Hypothalamus (tissue), 51 donors: Measurements from ENCODE around the gene ZNF146.
"Not testable (repeated sequence)": the region's sequence is repeated elsewhere in the genome, so short reads cannot be mapped to it uniquely, and the experiment has no call there.

Experiments
- DNase-seq, 51 donors: peaks; one replicate each; lab custom pipeline; 2025; lab: John Stamatoyannopoulos, UW

The ZNF146 gene

DNA sequence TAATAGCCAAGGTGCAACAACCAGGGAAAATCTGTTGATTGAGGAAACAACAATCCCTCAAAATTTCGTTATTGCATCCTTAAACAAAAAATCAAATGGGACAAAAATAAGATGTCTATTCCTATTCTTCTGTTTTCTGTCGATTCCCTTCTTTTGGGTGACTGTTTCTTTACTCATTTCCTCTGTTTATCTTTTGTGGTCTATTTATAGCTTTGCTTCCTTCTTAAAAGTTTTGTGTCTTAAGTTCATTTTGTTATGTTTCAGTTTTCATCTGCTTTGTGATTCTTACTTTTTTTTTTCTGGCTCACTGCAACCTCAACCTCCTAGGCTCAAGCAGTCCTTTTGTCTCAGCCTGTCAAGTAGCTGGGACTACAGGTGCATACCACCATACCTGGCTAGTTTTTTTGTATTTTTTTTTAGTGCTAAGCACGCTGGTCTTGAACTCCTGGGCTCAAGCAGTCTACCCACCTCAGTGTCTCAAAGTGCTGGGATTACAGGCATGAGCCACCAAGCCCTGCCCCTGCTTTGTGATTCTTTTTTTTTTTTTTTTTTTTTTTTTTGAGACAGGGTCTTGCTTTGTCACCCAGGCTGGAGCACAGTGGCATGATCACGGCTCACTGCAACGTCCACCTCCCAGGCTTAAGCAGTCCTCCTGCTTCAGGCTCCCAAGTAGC is 10.4 kb downstream of the ZNF146 start:
- no peak for DNase-seq

DNA sequence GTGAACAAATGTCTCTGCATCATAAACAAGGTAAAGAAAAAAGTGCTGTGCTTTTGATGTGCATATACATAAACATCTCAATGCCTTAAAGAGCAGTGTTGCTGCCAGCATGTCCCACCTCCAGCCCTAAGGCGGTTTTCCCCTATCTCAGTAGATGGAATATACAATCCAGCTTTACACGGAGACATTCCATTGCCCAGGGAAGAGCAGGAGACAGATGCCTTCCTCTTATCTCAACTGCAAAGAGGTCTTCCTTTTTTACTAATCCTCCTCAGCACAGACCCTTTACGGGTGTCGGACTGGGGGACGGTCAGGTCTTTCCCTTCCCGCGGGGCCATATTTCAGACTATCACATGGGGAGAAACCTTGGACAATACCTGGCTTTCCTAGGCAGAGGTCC is 18.7 kb downstream of the ZNF146 start:
- not testable (repeated sequence) for DNase-seq

DNA sequence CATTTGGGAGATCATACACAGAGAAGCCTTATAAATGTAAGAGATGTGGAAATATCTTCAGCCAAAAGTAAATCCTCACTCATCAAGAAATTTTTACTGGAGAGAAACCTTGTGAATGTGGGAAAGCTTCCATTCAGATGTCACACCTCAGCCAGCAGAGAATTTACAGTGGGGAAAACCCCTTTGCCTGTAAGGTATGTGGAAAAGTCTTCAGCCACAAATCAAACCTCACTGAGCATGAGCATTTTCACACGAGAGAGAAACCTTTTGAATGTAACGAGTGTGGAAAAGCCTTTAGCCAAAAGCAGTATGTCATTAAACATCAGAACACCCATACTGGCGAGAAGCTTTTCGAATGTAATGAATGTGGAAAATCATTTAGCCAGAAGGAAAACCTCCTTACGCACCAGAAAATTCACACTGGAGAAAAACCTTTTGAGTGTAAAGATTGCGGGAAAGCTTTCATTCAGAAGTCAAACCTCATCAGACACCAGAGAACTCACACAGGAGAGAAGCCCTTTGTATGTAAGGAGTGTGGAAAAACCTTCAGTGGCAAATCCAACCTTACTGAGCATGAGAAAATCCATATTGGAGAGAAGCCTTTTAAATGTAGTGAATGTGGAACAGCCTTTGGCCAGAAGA is 21.5 kb downstream of the ZNF146 start:
- no peak for DNase-seq

DNA sequence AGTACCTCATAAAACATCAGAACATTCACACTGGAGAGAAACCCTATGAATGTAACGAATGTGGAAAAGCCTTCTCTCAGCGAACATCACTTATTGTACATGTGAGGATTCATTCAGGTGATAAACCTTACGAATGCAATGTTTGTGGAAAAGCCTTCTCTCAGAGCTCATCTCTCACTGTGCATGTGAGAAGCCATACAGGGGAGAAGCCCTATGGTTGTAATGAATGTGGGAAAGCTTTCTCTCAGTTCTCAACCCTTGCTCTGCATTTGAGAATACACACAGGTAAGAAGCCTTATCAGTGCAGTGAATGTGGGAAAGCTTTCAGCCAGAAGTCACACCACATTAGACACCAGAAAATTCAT is 22.0 kb downstream of the ZNF146 start:
- no peak for DNase-seq

DNA sequence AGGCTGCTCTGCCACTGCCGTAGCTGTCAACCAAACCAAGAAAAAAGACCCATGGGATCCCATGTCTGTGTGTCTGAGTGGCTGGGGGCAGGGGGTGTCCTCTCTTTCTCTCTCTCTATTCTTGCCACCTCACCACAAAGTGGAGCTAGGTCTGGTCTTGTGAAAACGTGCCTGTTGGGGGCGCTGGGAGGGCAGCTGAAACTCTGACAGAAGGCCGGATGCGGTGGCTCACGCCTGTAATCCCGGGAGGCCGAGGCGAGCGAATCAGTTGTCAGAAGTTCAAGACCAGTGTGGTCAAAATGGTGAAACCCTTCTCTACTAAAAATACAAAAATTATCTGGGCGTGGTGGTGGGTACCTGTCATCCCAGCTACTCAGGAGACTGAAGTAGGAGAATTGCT is 29.2 kb downstream of the ZNF146 start:
- DNase-seq, result no peak

DNA sequence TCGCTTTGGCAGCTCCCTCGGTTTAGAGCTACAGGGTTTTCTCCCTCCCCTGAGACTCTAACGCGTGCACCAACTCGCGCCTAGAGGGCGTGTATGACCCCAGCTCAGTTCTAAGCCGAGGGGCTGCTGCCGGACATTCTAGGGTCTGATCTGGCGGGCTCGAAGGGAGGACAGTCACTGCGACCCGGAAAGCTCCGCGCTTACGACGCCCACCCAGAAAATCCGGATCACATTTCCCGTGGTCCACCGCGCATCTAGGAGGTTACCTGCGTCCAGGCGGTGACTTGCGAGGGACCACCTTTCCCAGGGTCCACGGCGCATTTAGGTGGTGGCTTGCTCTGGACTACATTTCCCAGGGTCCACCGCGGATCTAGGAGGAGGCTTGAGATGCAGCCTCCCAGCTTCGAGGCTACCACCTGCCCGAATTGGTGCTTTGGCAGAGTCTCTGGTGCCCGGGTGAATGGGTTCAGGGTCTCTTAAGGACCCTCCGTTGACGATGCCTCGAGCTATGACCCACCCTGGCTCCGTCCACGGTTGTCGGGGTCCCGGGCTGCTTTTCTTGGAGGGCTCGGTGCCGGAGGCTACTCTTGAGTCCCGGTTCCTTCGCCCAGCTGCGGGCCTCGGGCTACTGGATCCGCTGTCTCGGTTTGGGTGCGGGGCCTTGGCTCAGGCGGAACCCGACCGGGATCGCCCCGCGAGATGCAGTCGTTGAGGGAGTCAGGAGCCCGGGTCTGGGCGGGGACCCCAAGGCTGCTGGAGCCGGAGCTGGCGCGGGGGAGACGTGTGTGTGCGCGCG is 30.5 kb downstream of the ZNF146 start:
- DNase-seq, result peak in 25 of 51 donors; percentile 7 to 67 (median 35)

DNA sequence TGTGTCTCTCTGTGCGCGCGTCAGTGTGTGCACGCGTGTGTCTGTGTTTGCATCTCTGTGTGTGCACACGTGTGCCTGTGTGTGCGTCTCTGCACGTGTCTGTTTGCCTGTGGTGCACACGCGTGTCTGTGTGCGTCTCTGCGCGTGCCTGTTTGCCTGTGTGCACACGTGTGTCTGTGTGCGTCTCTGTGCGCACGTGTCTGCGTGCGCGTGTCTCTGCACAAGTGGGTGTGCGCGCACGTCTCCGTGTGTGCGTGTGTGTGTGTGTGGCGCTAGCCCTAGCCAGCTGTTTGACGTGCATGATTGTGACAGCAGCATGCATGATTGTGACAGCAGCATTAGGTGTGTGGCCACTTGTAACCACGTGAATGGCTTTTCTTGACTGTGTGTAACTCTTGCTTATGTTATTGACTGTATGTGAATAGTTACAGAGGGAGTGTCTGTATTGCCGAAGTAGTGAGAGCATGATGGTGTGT is 31.1 kb downstream of the ZNF146 start:
- DNase-seq, result peak in 3 of 51 donors; percentile 10 to 23 (median 17)

DNA sequence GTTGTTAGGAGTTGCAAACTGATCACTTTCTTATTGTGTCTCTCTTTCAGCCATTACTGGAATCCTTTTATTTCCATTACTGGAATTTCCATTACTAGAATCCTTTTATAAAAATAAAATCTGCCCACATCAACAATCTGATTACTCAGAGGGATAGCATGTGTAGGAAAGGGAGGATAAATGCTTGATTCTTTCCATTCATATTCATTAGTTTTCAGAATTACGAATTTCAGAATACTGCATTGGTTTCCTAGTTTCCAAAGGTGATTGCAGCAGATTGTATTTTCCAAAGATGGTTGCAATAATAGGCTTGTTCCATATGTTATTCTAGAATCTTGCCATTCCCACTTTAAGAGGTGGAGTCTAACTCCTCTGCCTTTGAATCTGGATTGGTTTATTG is 37.1 kb downstream of the ZNF146 start:
- DNase-seq, result no peak

DNA sequence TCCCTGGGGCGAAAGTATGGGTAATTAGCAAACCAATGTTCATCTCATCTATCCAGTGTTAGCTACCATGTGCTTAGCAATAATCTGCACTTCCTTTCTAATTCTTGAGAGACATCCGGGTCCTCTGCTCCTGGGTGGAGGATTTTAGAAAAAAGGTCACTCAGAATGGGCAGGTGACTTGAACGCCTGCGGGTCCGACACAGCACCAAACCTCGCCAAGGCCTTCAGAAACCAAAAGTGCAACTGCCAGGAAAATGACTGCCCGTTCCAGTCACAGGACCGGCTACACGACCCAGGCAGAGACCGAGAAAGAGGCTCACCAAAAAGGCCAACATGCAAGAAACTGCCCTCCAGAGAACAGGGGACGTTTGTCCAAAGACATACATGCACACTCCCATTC is 39.9 kb downstream of the ZNF146 start:
- DNase-seq, result no peak

DNA sequence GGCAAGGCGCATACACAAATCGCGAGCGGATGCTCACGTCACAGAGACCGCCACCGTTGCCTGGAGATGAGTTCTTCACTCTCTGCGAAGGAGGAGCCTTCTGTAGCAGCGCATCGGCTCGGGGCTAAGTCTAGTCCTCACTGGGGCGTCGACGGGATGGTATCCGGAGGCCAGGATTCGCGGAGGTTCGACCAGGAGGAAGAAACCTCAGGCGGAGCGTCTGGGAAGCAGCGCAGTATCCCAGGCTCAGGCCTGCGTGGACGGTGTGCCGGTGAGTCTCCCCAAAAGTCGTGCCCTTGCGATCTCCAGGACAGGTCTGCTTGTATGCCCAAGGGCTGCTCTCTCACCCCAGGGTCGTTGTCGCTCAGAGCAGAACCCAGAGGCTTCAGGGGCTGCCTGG is 40.4 kb downstream of the ZNF146 start:
- DNase-seq, result no peak

DNA sequence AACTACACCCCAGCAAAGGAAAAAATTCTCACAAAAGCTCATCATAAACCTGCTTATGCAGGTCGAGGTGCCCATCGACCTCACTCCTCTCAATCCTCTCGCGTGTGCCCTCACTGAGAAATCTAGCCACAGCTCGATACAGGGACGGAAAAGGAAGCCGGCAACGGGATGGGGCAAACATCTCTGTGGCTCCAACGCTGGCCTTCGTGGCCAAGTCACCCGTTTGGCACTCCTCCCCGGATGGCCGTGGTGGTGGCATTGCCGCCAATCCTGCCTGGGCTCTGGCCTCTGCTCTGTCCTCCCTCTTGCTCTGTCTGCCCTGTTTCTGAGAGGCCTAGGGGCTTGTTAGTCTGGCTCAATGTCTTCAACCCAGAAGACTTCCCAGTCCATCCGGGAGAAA is 41.2 kb downstream of the ZNF146 start:
- no peak for DNase-seq

DNA sequence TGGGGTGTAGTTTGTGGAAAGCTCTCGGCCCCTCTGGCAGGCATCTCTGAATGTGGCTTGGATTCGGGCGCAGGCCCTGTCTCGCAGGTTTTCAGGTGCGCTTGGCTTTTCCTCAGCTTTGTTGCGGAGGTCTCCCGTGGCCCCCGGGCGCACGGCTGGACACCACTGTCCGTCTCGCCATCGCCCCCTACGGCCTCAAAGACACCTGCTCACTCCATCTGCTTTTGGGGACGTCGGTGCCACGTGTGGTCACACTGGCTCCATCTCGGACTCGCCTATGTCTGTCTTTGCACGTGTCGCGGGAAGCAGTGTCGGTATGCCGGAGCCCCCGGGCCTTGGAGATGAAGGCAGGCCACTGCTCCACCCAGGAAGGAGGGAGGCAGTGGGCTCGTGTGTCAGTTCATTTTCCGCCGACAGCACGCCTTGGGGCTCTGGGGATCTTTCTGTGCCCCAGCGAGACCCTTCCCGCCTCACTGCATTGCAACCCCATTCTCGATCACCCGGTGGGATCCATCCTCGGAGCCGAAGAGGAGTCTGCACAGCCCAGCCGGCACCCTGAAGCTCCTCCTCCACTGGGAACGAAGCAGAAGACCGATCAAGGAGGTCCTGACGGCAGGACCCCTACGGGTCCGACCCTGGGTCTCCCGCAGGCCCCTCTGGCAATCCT is 42.1 kb downstream of the ZNF146 start:
- DNase-seq, result no peak

DNA sequence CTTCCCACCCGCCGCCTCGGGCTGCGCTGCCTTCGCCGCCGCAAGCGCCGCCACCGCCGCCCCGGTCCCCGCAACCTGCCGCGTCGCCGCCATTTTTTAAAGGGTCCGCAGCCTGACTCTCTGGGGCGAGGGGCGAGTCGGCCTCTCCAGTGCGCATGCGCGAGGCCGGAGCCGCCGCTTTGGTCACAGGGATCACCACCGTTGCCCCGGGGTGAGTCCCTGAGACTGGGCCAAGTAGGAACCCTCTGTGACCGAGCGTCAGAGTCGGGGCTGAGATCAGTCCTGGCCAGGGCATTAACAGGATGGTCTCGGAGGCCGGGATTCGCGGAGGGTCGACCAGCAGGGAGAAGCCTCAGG is 42.6 kb downstream of the ZNF146 start:
- peak in 29 of 51 donors; percentile 9 to 64 (median 25) for DNase-seq

DNA sequence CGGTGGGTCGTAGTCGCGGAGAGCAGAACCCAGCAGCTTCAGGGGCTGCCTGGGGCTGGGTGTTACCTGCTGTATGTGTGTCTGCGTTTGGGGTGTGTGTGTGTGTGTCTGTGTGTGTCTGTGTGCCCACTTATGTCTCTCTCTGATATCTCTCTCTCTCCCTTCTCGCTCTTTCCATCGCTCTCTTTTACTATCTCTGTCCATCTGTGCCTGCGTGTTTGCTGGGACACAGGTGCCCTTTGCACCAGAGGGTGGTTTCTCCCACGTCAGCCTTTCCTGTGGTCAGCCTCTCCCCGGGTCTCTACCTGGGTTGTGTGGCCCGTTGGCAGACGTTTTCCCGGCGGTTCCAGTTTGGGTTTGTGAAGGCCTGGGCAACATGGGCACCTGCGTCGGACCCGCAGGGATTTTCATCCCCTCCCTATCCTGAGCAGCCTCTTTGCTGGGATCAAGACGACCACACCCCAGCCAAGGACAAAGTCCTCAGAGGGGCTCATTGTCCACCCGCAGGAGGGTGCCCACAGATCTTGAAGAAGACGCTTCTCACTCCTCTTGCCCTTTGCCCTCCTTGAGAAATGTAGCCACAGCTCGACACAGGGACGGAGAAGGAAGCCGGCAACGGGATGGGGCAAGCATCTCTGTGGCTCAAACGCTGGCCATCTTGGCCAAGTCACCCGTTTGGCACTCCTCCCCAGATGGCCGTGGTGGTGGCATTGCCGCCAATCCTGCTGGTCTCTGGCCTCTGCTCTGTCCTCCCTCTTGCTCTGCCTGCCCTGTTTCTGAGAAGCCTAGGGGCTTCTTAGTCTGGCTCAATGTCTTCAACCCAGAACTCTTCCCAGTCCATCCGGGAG is 43.3 kb downstream of the ZNF146 start:
- DNase-seq, result no peak

DNA sequence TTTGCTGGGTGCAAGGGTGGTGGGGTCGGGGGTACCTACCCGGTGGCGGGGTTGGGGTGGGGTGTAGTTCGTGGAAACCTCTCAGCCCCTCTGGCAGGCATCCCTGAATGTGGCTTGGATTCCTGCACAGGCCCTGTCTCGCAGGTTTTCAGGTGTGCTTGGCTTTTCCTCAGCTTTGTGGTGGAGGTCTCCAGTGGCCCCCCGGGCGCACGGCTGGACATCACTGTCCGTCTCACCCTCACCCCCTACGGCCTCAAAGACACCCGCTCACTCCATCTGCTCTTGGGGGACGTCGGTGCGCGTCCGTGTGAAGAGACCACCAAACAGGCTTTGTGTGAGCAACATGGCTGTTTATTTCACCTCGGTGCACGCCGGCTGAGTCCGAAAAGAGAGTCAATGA is 44.3 kb downstream of the ZNF146 start:
- DNase-seq, result no peak

DNA sequence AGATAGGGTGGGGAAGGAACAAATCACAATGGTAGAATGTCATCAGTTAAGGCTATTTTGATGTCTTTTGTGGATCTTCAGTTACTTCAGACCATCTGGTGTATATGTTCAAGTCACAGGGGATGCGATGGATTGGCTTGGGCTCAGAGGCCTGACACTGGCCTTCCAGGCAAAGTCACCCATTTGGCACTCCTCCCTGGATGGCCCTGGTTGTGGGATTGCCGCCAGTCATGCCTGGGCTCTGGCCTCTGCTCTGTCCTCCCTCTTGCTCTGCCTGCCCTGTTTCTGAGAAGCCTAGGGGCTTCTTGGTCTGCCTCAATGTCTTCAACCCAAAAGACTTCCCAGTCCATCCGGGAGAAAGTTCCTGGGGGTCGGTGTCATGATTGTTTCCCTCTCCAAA is 50.2 kb downstream of the ZNF146 start:
- DNase-seq, result peak in 1 of 51 donors; percentile 13

DNA sequence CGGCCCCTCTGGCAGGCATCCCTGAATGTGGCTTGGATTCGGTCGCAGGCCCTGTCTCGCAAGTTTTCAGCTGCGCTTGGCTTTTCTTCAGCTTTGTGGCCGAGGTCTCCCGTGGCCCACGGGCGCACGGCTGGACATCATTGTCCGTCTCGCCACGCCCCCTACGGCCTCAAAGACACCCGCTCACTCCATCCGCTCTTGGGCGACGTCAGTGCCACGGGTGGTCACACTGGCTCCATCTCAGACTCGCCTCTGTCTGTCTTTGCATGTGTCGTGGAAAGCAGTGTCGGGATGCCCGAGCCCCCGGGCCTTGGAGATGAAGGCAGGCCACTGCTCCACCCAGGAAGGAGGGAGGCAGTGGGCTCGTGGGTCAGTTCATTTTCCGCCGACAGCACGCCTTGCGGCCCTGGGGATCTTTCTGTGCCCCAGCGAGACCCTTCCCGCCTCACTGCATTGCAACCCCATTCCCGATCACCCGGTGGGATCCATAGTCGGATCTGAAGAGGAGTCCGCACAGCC is 51.0 kb downstream of the ZNF146 start:
- no peak for DNase-seq

DNA sequence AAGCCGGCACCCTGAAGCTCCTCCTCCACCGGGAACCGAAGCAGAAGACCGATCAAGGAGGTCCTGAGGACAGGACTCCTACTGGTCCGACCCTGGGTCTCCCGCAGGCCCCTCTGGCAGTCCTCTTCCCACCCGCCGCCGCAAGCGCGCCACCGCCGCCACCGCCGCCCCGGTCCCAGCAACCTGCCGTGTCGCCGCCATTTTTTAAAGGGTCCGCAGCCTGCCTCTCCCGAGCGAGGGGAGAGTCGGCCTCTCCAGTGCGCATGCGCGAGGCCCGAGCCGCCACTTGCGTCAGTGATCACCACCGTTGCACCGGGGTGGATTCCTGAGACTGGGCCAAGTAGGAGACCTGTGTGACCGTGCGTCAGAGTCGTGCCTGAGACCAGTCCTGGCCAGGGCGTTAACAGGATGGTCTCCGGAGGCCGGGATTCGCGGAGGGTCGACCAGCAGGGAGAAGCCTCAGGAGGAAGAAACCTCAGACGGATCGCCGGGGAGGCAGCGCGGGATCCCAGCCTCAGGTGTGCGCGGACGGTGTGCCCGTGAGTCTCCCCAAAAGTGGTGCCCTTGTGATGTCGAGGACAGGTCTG is 51.6 kb downstream of the ZNF146 start:
- DNase-seq, result peak in 2 of 51 donors; percentile 8 to 29

DNA sequence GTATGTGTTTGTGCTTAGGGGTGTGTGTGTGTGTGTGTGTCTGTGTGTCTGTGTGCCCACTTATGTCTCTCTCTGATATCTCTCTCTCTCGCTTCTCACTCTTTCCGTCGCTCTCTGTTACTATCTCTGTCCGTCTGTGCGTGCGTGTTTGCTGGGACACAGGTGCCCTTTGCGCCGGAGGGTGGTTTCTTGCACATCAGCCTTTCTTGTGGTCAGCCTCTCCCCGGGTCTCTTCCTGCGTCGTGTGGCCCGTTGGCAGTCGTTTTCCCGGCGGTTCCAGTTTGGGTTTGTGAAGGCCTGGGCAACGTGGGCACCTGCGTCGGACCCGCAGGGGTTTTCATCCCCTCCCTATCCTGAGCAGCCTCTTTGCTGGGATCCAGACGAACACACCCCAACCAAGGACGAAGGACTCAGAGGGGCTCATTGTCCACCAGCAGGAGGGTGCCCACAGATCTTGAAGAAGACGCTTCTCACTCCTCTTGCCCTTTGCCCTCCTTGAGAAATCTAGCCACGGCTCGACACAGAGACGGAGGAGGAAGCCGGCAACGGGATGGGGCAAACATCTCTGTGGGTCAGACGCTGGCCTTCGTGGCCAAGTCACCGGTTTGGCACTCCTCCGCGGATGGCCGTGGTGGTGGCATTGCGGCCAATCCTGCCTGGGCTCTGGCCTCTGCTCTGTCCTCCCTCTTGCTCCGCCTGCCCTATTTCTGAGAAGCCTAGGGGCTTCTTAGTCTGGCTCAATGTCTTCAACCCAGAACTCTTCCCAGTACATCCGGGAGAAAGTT is 52.3 kb downstream of the ZNF146 start:
- DNase-seq, result no peak
